OCI-LY7 (cell line): ENCODE results near the gene B3GNT5. TPM values are rescaled to one million over a fixed set of nuclear protein-coding genes. Genes with fewer than 3 reads are reported as not detected.

Experiments
- BruUV-seq: library from RNA; stranded (reverse); fragments of 400-500 nt; replicated peaks from 2 replicates; lab custom pipeline; 2021; lab: Mats Ljungman, UMichigan
- CTCF ChIA-PET: fragments of 300-600 bp; sonication (Branson Sonifier 250); formaldehyde crosslinking; loops from one replicate; lab custom pipeline; 2022; ENCODE audit warnings: antibody characterized with exemption; ENCODE audit not compliant: unreplicated experiment; lab: Charles Lee
- POLR2A ChIA-PET: fragments of 300-600 bp; sonication (Branson Sonifier 250); formaldehyde crosslinking; loops from one replicate; lab custom pipeline; 2022; ENCODE audit warnings: antibody characterized with exemption; lab: Charles Lee
- DNase-seq: peaks from one replicate; pipeline ENCODE4 v3.0.0-alpha.2; 2015; ENCODE audit warnings: low spot score
- H2AFZ ChIP-seq: fragments of 200-600 bp; sonication (generic), shearing (Covaris generic); 2 replicates; pipeline ENCODE4 v1.6.1; 2014; ENCODE audit warnings: mild to moderate bottlenecking, antibody characterized with exemption, low read length, moderate library complexity
- H3K27ac ChIP-seq: fragments of 200-600 bp; sonication (generic); 2 replicates; pipeline ENCODE4 v1.5.1; 2014; ENCODE audit warnings: mixed run types, low read depth, mild to moderate bottlenecking, moderate library complexity, low read length, inconsistent platforms; ENCODE audit not compliant: poor library complexity, severe bottlenecking
- H3K36me3 ChIP-seq: fragments of 200-600 bp; sonication (generic); 2 replicates; pipeline ENCODE4 v1.6.1; 2014; ENCODE audit warnings: mild to moderate bottlenecking, antibody characterized with exemption, low read length, moderate library complexity, mixed read lengths; ENCODE audit not compliant: insufficient read depth
- H3K4me1 ChIP-seq: fragments of 200-600 bp; sonication (generic); 2 replicates; pipeline ENCODE4 v1.5.1; 2014; ENCODE audit warnings: mild to moderate bottlenecking, low read length; ENCODE audit not compliant: insufficient read depth, poor library complexity, severe bottlenecking
- H3K4me2 ChIP-seq: fragments of 200-600 bp; sonication (generic); 2 replicates; pipeline ENCODE4 v1.6.1; 2014; ENCODE audit warnings: mild to moderate bottlenecking, low read length
- H3K4me3 ChIP-seq: fragments of 200-600 bp; sonication (generic); 2 replicates; pipeline ENCODE4 v1.5.1; 2014; ENCODE audit warnings: mild to moderate bottlenecking, low read depth, low read length; ENCODE audit not compliant: poor library complexity, severe bottlenecking
- H3K79me2 ChIP-seq: fragments of 200-600 bp; sonication (generic); 2 replicates; pipeline ENCODE4 v1.6.1; 2016; ENCODE audit warnings: low read depth, mild to moderate bottlenecking, low read length, moderate library complexity, mixed read lengths; ENCODE audit not compliant: insufficient read depth
- H3K9me2 ChIP-seq: fragments of 200-600 bp; sonication (generic); 2 replicates; pipeline ENCODE4 v1.6.1; 2016; ENCODE audit warnings: mild to moderate bottlenecking, low read length, mixed read lengths; ENCODE audit not compliant: insufficient read depth
- H3K9me3 ChIP-seq: fragments of 200-600 bp; sonication (generic); 2 replicates; pipeline ENCODE4 v1.6.1; 2014; ENCODE audit warnings: mild to moderate bottlenecking, mixed run types, low read length, mixed read lengths
- H4K20me1 ChIP-seq: fragments of 200-600 bp; sonication (generic); 2 replicates; pipeline ENCODE4 v1.6.1; 2014; ENCODE audit warnings: mild to moderate bottlenecking, antibody characterized with exemption, low read length, moderate library complexity, mixed read lengths; ENCODE audit not compliant: insufficient read depth
- EZH2phosphoT487 ChIP-seq: fragments of 200-600 bp; sonication (generic); IDR thresholded peaks from 2 replicates; pipeline ENCODE4 v1.6.1; 2018; ENCODE audit warnings: low read depth, borderline replicate concordance, mild to moderate bottlenecking, mixed run types, antibody characterized with exemption, low read length, moderate library complexity, mixed read lengths
- intact Hi-C: fragments of 100-400 bp; cut with micrococcal nuclease; formaldehyde crosslinking; loops from one replicate; pipeline ENCODE4 v1.10.0; 2022; ENCODE audit not compliant: unreplicated experiment
- total RNA-seq, 2 experiments: library from RNA; depleted of rRNA in 1 of 2; stranded (reverse); fragments of >200 nt in 1 of 2; shearing (Covaris generic) in 1 of 2; gene quantifications; 2 replicates each; pipeline ENCODE4 v1.2.3, GENCODE V29; 2014 to 2022
- TF ChIP-seq, protein P1 (sequence below): fragments of 200-600 bp; sonication (generic); conservative IDR thresholded peaks from 2 replicates; pipeline ENCODE4 v1.5.1; 2014; ENCODE audit warnings: mild to moderate bottlenecking, antibody characterized with exemption, low read length, moderate library complexity, mixed read lengths

B3GNT5 gene
- total RNA-seq, 2 experiments from 2014 or later: 0.11 TPM; not detected in 1

- H3K9me2 ChIP-seq: no peaks in the 10 kb centered on the region
- no peak overlapping the region for H2AFZ ChIP-seq
- no peak for DNase-seq
- intact Hi-C loops: no loop called here
- ChIA-PET POLR2A (no interaction called here), CTCF (no interaction called here)
- no TSS peak for BruUV-seq
- H3K4me1 ChIP-seq: peaks cover 12% of the 10 kb centered on the region
- TF ChIP-seq EZH2phosphoT487: no peak
- no peaks in the 10 kb centered on the region for H3K79me2 ChIP-seq
- H3K36me3 ChIP-seq: no peaks in the 10 kb centered on the region
- no peaks in the 10 kb centered on the region for H3K9me3 ChIP-seq
- H3K4me2 ChIP-seq: no peak overlapping the region
- no peaks in the 10 kb centered on the region for H4K20me1 ChIP-seq
- no peak overlapping the region for H3K27ac ChIP-seq
- H3K4me3 ChIP-seq: no peak overlapping the region
These were observed 37.4 kb upstream of the B3GNT5 start for GRCh38 chr3:183215591-183216202.

- BruUV-seq: no TSS peak
- H3K4me2 ChIP-seq: no peak overlapping the region
- H3K79me2 ChIP-seq: no peaks in the 10 kb centered on the region
- CTCF ChIA-PET: no interaction called here
- H4K20me1 ChIP-seq: no peaks in the 10 kb centered on the region
- H3K4me1 ChIP-seq: peaks cover 12% of the 10 kb centered on the region
- DNase-seq: no peak
- POLR2A ChIA-PET: interaction anchor here (0.8 kb wide), 1 partner anchor 42 kb away, joined by 3 read pairs; no protein-coding TSS in a partner anchor
- no peaks in the 10 kb centered on the region for H3K9me3 ChIP-seq
- H2AFZ ChIP-seq: no peak overlapping the region
- intact Hi-C loops: no loop called here
- H3K4me3 ChIP-seq: no peak overlapping the region
- H3K27ac ChIP-seq: no peak overlapping the region
- TF ChIP-seq, protein P1, sequence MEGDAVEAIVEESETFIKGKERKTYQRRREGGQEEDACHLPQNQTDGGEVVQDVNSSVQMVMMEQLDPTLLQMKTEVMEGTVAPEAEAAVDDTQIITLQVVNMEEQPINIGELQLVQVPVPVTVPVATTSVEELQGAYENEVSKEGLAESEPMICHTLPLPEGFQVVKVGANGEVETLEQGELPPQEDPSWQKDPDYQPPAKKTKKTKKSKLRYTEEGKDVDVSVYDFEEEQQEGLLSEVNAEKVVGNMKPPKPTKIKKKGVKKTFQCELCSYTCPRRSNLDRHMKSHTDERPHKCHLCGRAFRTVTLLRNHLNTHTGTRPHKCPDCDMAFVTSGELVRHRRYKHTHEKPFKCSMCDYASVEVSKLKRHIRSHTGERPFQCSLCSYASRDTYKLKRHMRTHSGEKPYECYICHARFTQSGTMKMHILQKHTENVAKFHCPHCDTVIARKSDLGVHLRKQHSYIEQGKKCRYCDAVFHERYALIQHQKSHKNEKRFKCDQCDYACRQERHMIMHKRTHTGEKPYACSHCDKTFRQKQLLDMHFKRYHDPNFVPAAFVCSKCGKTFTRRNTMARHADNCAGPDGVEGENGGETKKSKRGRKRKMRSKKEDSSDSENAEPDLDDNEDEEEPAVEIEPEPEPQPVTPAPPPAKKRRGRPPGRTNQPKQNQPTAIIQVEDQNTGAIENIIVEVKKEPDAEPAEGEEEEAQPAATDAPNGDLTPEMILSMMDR: no peak
- TF ChIP-seq EZH2phosphoT487: no peak
- H3K9me2 ChIP-seq: no peaks in the 10 kb centered on the region
- no peaks in the 10 kb centered on the region for H3K36me3 ChIP-seq
These were observed 35.3 kb upstream of the B3GNT5 start for GRCh38 chr3:183217548-183218332.

DNA sequence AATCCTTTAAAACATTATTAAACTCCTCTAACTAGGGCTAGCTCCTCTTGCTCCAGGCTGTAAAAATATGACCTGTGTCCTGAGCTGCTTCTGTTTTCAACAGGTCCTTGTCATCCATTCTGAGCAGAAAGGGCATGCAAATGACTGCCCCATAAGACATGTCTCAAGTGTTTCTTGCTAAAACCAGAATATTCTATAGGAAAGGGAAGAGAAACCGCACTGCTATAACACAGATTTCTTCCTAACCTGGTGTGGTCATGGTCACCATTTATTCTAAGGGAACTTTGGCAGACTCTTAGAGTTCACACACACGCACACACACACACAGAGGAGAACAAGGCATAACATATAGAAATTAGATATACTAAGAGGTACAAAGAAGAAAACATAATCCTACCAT lies 34.2 kb upstream of the B3GNT5 start:
- no peaks in the 10 kb centered on the region for H3K36me3 ChIP-seq
- no peaks in the 10 kb centered on the region for H3K9me2 ChIP-seq
- ChIA-PET POLR2A (no interaction called here), CTCF (no interaction called here)
- no peak overlapping the region for H3K4me3 ChIP-seq
- no peaks in the 10 kb centered on the region for H3K9me3 ChIP-seq
- no peak for DNase-seq
- intact Hi-C loops: no loop called here
- no peaks in the 10 kb centered on the region for H4K20me1 ChIP-seq
- no TSS peak for BruUV-seq
- H2AFZ ChIP-seq: no peak overlapping the region
- H3K27ac ChIP-seq: no peak overlapping the region
- no peak overlapping the region for H3K4me2 ChIP-seq
- H3K4me1 ChIP-seq: peaks cover 10% of the 10 kb centered on the region
- TF ChIP-seq, protein P1: no peak
- TF ChIP-seq EZH2phosphoT487: no peak
- no peaks in the 10 kb centered on the region for H3K79me2 ChIP-seq
